Measurements from ENCODE around the gene VTI1A. TPM values are rescaled to one million over a fixed set of nuclear protein-coding genes. Genes with fewer than 3 reads are reported as not detected.

The VTI1A gene
- total and polyA plus RNA-seq, 2 of the 4 experiments (the other 2 are of a cell fraction), result 9.7 to 24.9 TPM

- TF ChIP-seq FOS (IDR thresholded peaks at IDR 0.05; ENCODE audit: low read depth, low read length), result no peak
These were observed 332.2 kb downstream of the VTI1A start (continued) for GRCh38 chr10:112779025-112779770.

- no peaks in the 10 kb centered on the region for H3K4me1 ChIP-seq (ENCODE audit: control insufficient read depth, insufficient read depth, low read length)
- H4K91ac ChIP-seq (ENCODE audit: insufficient read depth, low read depth, low read length), result no peak overlapping the region
- H3K36me3 ChIP-seq (ENCODE audit: control insufficient read depth, insufficient read depth, low read length), result no peaks in the 10 kb centered on the region
- no peak overlapping the region for H3K23ac ChIP-seq (ENCODE audit: low read depth, low read length)
- H3K4me3 ChIP-seq (ENCODE audit: insufficient read depth, low read depth, low read length), result no peak overlapping the region
- H3K79me1 ChIP-seq (ENCODE audit: low read depth in 1 of 2, low read length in 2 of 2), result no peaks in the 10 kb centered on the region
- H2BK5ac ChIP-seq (ENCODE audit: low read depth, low read length, poor library complexity, severe bottlenecking), result no peak overlapping the region
- no peak overlapping the region for H2BK15ac ChIP-seq (ENCODE audit: low read depth, low read length)
- WGBS, 2 experiments (ENCODE audit: extremely low coverage in 2 of 2, insufficient read length in 1 of 2), result 70% methylated on average over 8 of the region's 18 CpGs; no CpG with 5 or more reads in 1 of the 2 experiments
- no peak overlapping the region for H3K4ac ChIP-seq (ENCODE audit: low read depth, low read length)
- H4K5ac ChIP-seq (ENCODE audit: low read depth, low read length), result no peak overlapping the region
- H3K18ac ChIP-seq (ENCODE audit: low read depth, low read length), result no peak overlapping the region
- no peak overlapping the region for H3K56ac ChIP-seq (ENCODE audit: extremely low read depth, insufficient read depth, low read length)
- DNase-seq, result no peak
- no peak overlapping the region for H3K27ac ChIP-seq (ENCODE audit: insufficient read depth, low read length)
- BruUV-seq (replicated peaks), result no TSS peak
- ATAC-seq (ENCODE audit: low read depth), result no peak
- H3K4me2 ChIP-seq (ENCODE audit: low read depth, low read length), result no peak overlapping the region
- no peaks in the 10 kb centered on the region for H3K9me3 ChIP-seq (ENCODE audit: control insufficient read depth, insufficient read depth, low read length)
- POLR2A ChIA-PET (ENCODE audit: unreplicated experiment), result no interaction called here
- H2BK20ac ChIP-seq (ENCODE audit: low read depth, low read length), result no peak overlapping the region; the same call in 1 of the 2 replicates
- no peak overlapping the region for H4K8ac ChIP-seq (ENCODE audit: low read depth in 2 of 2, low read length in 2 of 2)
- in situ Hi-C loops (cut with MboI; ENCODE audit: low sequenced_read_pairs), result no loop called here
- CTCF ChIA-PET, result no interaction called here
- no peaks in the 10 kb centered on the region for H3K27me3 ChIP-seq (ENCODE audit: control insufficient read depth, insufficient read depth, low read length)
- H2BK120ac ChIP-seq (ENCODE audit: low read depth, low read length), result no peak overlapping the region
- dilution Hi-C loops (cut with HindIII; ENCODE audit: low sequenced_read_pairs, unreplicated experiment), result no loop called here
- H4K20me1 ChIP-seq (ENCODE audit: insufficient read depth, low read length), result no peaks in the 10 kb centered on the region
- intact Hi-C loops (cut with micrococcal nuclease), result no loop called here
- H3K14ac ChIP-seq (replicated peaks; ENCODE audit: low read depth, low read length), result no peak overlapping the region
- H2AFZ ChIP-seq (replicated peaks; ENCODE audit: low read length, poor library complexity), result no peak overlapping the region
- H2AK5ac ChIP-seq (ENCODE audit: low read depth, low read length), result no peak overlapping the region
- peaks cover 2% of the 10 kb centered on the region; the same call in 1 of the 2 replicates for H3K9me1 ChIP-seq (ENCODE audit: insufficient read depth, low read length)
- no peak overlapping the region for H2AK9ac ChIP-seq (replicated peaks; ENCODE audit: low read depth, low read length, poor library complexity)
- no peak for TF ChIP-seq RAD21 (IDR thresholded peaks at IDR 0.05; ENCODE audit: low read length)
- TF ChIP-seq FOS (IDR thresholded peaks at IDR 0.05; ENCODE audit: low read depth, low read length), result no peak
- TF ChIP-seq MAFK (IDR thresholded peaks at IDR 0.05; ENCODE audit: low read depth, low read length), result no peak
- TF ChIP-seq MAZ (IDR thresholded peaks at IDR 0.05; ENCODE audit: borderline replicate concordance, low read depth, low read length), result no peak
- H3K9ac ChIP-seq (ENCODE audit: low read depth, low read length), result no peak overlapping the region
These were observed 335.3 kb downstream of the VTI1A start for GRCh38 chr10:112782200-112782907.

Measured in IMR-90 (cell line).